Smooth muscle cell (in vitro differentiated cells): ENCODE results near the gene BTAF1. TPM values are rescaled to one million over a fixed set of nuclear protein-coding genes. Genes with fewer than 3 reads are reported as not detected.

Experiments used
- DNase-seq: peaks from one replicate; lab custom pipeline; 2025; ENCODE audit not compliant: unreplicated experiment; lab: John Stamatoyannopoulos, UW
- H2AFZ ChIP-seq: fragments of 200-600 bp; sonication (generic); 2 replicates; pipeline ENCODE4 v1.6.0; 2016; ENCODE audit warnings: antibody characterized with exemption, low read depth, mild to moderate bottlenecking
- H3F3A ChIP-seq: fragments of 200-600 bp; sonication (generic); 2 replicates; pipeline ENCODE4 v1.6.0; 2017; ENCODE audit warnings: antibody characterized with exemption, low read depth
- H3K27ac ChIP-seq: fragments of 200-600 bp; sonication (generic); 2 replicates; pipeline ENCODE4 v1.5.1; 2016; ENCODE audit warnings: low read depth, mild to moderate bottlenecking
- H3K27me3 ChIP-seq: fragments of 200-600 bp; sonication (generic); 2 replicates; pipeline ENCODE4 v1.6.1; 2016; ENCODE audit warnings: low read depth, mild to moderate bottlenecking
- H3K36me3 ChIP-seq: fragments of 200-600 bp; sonication (generic); 2 replicates; pipeline ENCODE4 v1.5.1; 2016; ENCODE audit warnings: low read depth
- H3K4me1 ChIP-seq: fragments of 200-600 bp; sonication (generic); 2 replicates; pipeline ENCODE4 v1.5.1; 2016; ENCODE audit warnings: low read depth
- H3K4me2 ChIP-seq: fragments of 200-600 bp; sonication (generic); 2 replicates; pipeline ENCODE4 v1.6.0; 2016; ENCODE audit warnings: mild to moderate bottlenecking
- H3K4me3 ChIP-seq: fragments of 200-600 bp; sonication (generic); 2 replicates; pipeline ENCODE4 v1.5.1; 2016; ENCODE audit warnings: mild to moderate bottlenecking
- H3K79me2 ChIP-seq: fragments of 200-600 bp; sonication (generic); 2 replicates; pipeline ENCODE4 v1.6.0; 2016; ENCODE audit warnings: low read depth, mild to moderate bottlenecking
- H3K9ac ChIP-seq: fragments of 200-600 bp; sonication (generic); 2 replicates; pipeline ENCODE4 v1.6.0; 2016; ENCODE audit warnings: low read depth
- H3K9me3 ChIP-seq: fragments of 200-600 bp; sonication (generic); replicated peaks from 2 replicates; pipeline ENCODE4 v1.5.1; 2016; ENCODE audit warnings: low read depth
- H4K20me1 ChIP-seq: fragments of 200-600 bp; sonication (generic); 2 replicates; pipeline ENCODE4 v1.6.0; 2016; ENCODE audit warnings: low read depth
- WGBS: methylation state at CpG from one replicate; pipeline ENCODE4 v1.1.7; 2016; ENCODE audit warnings: low lambda C conversion rate; 5-methylcytosine and 5-hydroxymethylcytosine counted together
- polyA plus RNA-seq: library from polyadenylated mRNA; unstranded; fragments of >200 nt; fragmentation: Nextera tagmentation; extraction: Ambion mirVana; gene quantifications from 2 replicates; pipeline ENCODE4 v1.2.1, GENCODE V29; 2016
- total RNA-seq: library from RNA; depleted of rRNA; stranded (reverse); fragments of >200 nt; gene quantifications from 2 replicates; pipeline ENCODE4 v1.2.3, GENCODE V29; 2014
- TF ChIP-seq, protein P1 (sequence below): fragments of 200-600 bp; sonication (generic); IDR thresholded peaks from 2 replicates; pipeline ENCODE4 v1.5.1; 2017; ENCODE audit warnings: borderline replicate concordance, mild to moderate bottlenecking, antibody characterized with exemption; ENCODE audit not compliant: insufficient read depth, poor library complexity, severe bottlenecking

Gene BTAF1
- total RNA-seq = 47.3 and 62.8 TPM in 2 replicates
- 13.2 and 19.4 TPM in 2 replicates for polyA plus RNA-seq

DNA sequence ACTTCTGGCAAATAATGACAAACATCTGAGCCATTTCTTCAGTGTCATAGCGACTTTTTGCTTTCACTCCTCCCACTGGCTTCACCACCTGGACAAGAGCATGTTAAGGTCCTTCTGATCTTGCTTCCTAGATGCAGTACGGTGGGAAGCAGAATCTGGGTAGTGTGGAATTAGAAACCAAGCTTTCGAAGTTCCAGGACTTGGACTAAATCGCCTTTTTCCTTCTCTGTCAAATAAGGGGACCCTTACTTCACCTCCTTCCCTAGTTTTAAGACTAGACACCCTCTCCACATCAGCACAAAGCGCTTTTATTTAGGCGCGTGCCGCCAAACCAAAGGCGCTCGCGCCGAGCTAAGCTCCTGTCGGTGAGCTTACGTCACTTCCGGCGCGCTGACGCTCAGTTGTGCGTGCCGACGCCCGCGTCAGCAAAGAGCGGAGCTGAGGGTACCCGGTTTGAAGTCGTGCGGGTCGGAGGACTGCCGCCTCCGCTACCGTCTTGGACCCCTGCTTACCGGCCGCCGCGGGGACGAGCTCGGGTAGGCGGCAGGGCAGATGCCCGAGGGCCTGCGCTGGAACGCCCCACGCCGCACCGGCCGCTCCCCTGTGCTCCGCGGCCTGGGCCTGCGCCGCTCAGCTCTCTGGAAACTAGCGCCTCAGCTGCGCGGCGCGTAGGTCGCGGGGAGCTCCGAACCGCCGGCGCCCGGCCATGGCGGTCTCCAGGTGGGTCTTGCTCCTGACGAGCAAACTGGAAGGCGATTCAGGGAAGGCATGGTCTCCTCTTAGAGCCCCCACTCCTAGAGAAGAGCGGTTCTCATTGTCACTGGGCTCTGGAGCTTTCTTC is at the start of gene BTAF1:
Gene BTAF1 (plus strand): TSS at position 400 of the 841 bp plus-strand sequence. CDS start 307 bp downstream, at position 707.
- Histone ChIP-seq H2AFZ (peak within 1 kb of the TSS; percentile 91), H3F3A (no peaks in the 10 kb centered on the region), H3K4me3 (peak within 1 kb of the TSS; percentile 80), H3K27ac (peak within 1 kb of the TSS; percentile 95), H3K4me2 (peak within 1 kb of the TSS; percentile 92), H3K9ac (peak within 1 kb of the TSS; percentile 98), H3K27me3 (no peaks in the 10 kb centered on the region), H3K9me3 (no peaks in the 10 kb centered on the region), H4K20me1 (peaks cover 41% of the 10 kb centered on the region), H3K79me2 (peaks cover 49% of the 10 kb centered on the region), H3K36me3 (peaks cover 3% of the 10 kb centered on the region), H3K4me1 (peaks cover 15% of the 10 kb centered on the region)
- peak; percentile 60 for DNase-seq
- WGBS = under 1% methylated on average over 64 of the region's 65 CpGs
- TF ChIP-seq, protein P1, sequence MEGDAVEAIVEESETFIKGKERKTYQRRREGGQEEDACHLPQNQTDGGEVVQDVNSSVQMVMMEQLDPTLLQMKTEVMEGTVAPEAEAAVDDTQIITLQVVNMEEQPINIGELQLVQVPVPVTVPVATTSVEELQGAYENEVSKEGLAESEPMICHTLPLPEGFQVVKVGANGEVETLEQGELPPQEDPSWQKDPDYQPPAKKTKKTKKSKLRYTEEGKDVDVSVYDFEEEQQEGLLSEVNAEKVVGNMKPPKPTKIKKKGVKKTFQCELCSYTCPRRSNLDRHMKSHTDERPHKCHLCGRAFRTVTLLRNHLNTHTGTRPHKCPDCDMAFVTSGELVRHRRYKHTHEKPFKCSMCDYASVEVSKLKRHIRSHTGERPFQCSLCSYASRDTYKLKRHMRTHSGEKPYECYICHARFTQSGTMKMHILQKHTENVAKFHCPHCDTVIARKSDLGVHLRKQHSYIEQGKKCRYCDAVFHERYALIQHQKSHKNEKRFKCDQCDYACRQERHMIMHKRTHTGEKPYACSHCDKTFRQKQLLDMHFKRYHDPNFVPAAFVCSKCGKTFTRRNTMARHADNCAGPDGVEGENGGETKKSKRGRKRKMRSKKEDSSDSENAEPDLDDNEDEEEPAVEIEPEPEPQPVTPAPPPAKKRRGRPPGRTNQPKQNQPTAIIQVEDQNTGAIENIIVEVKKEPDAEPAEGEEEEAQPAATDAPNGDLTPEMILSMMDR = no peak

DNA sequence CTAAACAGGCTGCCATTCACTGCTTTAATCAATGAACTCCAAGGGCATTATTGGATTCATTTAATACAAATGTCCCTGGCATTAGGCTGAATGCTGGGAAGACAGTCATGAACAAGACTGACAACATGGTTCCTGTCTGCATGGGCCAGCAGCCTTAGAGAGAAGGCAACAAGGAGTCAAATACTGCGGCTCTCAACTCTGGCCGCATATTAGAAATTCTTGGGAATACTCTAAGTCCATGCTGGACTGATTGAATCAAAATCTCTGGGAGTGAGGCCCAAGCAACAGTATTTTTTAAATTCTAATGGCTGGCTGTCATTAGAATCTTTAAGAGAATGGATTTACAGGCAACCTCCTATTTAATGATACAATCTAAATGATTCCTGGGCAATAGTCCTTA is 48.4 kb upstream of the BTAF1 start:
- no peaks in the 10 kb centered on the region for H3K36me3 ChIP-seq
- TF ChIP-seq, protein P1 = no peak
- WGBS = 90% methylated on average over 2 of the region's 2 CpGs

GRCh38 chr10:91875779-91876178 is 47.8 kb upstream of the BTAF1 start:
- Histone ChIP-seq H3K4me2 (no peak overlapping the region), H3K4me3 (no peak overlapping the region), H3K79me2 (no peaks in the 10 kb centered on the region), H3K9ac (no peak overlapping the region), H3K27me3 (no peaks in the 10 kb centered on the region), H2AFZ (no peak overlapping the region), H3K4me1 (peaks cover 18% of the 10 kb centered on the region), H3F3A (peaks cover 7% of the 10 kb centered on the region), H3K9me3 (no peaks in the 10 kb centered on the region), H4K20me1 (no peaks in the 10 kb centered on the region), H3K36me3 (no peaks in the 10 kb centered on the region), H3K27ac (no peak overlapping the region)
- no peak for DNase-seq
- TF ChIP-seq, protein P1 = no peak
- WGBS = 36% methylated on average over 1 of the region's 1 CpG

More for the DNA sequence above, 48.4 kb upstream of the BTAF1 start:
- H3K9me3 ChIP-seq = no peaks in the 10 kb centered on the region
- H4K20me1 ChIP-seq = no peaks in the 10 kb centered on the region
- H3K4me3 ChIP-seq = no peak overlapping the region
- no peaks in the 10 kb centered on the region for H3K27me3 ChIP-seq
- H3K9ac ChIP-seq = no peak overlapping the region
- no peak overlapping the region for H2AFZ ChIP-seq
- no peak overlapping the region for H3K27ac ChIP-seq
- H3K4me1 ChIP-seq = peaks cover 12% of the 10 kb centered on the region
- no peaks in the 10 kb centered on the region for H3K79me2 ChIP-seq
- H3K4me2 ChIP-seq = no peak overlapping the region
- peaks cover 3% of the 10 kb centered on the region for H3F3A ChIP-seq
- DNase-seq = no peak
